Fibroblast of skin of right quadriceps (primary cell): ENCODE results near the gene RNMT.
"Not testable (repeated sequence)": the region's sequence is repeated elsewhere in the genome, so short reads cannot be mapped to it uniquely, and the experiment has no call there.

Source experiments
- DNase-seq: peaks from one replicate; pipeline ENCODE4 v3.0.0-alpha.2; 2013

Gene RNMT

DNA sequence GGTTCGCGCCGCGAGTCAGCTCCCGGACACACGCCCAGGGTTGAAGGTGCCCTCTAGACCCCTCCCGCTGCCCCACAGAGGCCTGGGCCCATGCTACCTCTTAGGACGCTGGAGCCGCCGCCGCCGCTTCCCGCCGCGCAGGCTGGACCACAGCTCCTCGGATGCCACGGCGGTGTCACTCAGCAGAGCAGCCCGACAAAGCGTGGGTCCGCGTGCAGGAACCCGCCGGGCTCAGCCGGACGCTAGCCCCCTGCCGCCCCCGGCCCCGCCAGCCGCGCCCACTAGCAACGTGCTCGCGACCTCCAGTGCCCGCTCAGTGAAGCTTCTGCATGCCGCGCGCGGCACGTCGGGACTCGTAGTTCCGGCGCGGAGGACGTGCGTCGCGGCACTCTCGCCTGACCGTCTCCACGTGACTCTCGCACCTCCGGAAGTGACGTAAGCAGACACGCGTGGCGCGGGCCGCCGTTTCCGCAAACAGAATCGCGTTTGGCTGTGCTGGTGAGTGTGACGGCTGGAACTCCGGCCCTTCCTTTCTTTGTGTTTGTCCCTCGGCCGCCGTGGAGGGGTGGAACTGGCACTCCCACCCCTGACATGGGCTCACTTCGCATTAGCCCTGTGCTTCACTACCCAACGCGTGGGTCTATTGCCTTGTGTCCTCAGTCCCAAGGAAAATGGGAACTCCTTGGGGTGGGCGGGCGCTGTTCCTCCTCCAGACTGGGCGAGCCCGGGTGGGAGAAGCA lies at the start of gene RNMT, which contains the start of gene FAM210A:
Gene RNMT (plus strand): TSS at position 442 of the 740 bp plus-strand sequence. CDS start 4,845 bp downstream, outside the sequence.
Gene FAM210A (minus strand): TSS at position 327 of the 740 bp plus-strand sequence. CDS start 44,481 bp downstream, outside the sequence.
- peak; percentile 94 for DNase-seq

DNA sequence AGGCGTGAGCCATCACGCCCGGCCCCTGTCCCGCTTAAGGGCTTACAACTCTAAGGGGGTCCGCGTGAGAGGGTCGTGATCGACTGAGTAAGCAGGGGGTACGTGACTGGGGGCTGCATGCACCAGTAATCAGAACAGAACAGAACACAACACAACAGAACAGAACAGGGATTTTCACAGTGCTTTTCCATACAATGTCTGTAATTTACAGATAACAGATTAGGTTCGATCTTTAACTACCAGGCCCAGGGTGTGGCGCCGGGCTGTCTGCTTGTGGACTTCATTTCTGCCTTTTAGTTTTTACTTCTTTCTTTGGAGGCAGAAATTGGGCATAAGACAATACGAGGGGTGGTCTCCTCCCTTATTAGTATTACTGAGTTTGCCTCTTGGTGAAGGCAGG lies 49.1 kb upstream of the RNMT start:
- not testable (repeated sequence) for DNase-seq

DNA sequence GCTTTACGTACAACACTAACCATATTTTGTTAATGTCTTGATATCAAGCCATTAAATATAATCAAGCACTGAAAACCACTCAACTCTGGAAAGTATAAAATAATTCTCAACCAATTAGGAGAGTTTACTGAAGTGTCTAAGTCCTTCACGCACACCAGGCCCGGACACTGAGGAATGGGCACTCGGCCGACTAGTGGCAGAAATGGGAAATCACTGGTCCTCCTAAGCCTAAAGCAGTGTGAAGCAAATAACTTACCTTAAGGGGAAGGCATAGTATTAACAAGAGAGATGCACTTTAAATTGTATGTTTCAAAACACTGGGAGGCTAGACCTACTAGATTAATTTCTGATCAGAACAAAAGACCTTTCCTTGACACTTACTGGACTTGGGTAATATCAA lies 45.9 kb upstream of the RNMT start:
- DNase-seq, result no peak

DNA sequence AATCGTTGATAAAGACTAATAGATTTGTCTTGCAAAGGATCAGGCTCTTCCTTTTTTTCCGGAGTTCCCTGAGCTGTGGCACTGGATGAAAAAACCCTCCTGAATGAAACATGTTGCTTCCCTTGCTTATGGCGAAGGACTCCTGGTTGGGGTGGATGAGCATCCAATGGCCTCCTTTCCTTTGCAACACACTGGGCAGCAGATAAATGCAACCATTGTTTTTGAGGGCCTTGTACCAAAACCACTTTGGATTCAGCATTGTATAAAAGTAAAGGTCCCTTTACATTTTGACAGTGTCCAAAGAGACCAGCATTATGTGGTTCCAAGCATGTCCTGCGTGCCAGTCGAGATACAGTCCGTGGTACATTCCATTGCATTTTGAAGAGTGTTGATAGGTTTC lies 44.8 kb upstream of the RNMT start:
- no peak for DNase-seq

DNA sequence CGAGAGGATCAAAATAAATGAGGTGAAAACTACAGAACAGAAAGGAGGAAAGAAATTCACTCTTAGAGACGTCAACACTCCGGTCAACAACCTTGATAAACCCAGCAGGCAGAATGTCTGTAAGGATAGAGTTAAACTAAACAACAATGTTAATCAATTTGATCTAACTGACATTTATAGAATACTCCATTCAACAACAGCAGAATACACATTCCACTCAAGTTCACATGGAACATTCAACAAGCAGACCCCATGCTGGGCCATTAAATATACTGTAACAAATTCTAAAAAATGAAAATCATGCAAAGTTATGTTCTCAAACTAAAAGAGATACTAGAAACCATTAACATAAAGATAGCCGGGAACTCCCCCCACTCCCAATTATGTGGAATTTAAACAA lies 41.9 kb upstream of the RNMT start:
- no peak for DNase-seq

DNA sequence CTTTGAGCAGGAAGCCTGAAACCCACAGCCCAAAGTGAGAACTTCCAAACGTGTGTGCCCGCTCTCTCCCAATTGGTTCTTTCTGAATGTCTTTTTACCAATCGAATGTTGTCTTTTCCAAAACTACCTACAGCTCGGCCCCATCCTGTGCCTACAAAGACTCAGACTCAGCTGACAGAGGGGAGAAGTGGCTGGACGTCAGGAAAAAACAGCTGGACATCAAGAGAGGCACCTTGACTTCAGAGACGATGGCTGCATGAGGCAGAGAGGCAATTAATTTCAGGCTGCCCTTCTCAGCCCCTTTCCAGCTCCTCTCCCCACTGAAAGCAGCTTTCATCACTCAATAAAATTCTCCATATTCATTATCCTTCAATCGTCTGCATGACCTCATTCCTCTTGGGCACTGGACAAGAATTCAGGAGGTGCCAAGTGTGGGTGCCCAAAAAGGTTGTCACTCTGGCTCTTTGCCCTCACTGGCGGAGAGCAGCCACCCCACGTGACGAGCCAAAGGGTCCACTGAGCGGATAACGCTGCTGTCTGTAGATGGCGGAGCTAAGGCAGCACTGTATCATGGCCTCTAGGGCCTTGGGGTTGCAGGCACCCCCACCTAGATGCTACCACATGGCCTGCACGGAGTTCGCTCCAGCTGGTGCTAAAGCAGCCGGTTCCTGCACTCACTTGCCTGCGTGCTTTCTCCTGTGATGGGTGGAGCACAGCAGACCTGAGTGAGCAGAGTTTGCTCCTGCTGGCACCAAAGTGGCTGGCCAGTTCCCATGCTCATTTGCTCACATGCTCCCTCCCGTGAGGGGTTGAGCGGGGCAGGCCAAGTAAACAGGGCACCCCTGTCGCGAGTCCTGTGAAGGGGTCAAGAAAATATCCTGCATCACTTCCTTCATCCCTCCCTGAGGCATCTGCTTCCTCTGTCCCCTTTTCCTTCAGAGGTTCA lies 38.0 kb upstream of the RNMT start:
- DNase-seq, result no peak

DNA sequence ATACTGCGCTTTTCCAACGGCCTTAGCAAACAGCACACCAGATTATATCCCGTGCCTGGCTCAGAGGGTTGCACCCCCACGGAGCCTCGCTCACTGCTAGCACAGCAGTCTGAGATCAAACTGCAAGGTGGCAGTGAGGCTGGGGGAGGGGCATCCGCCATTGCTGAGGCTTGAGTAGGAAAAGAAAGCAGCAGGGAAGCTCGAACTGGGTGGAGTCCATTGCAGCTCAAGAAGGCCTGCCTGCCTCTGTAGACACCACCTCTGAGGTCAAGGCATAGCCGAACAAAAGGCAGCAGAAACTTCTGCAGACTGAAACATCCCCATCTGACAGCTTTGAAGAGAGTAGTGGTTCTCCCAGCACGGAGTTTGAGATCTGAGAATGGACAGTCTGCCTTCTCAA lies 36.4 kb upstream of the RNMT start:
- not testable (repeated sequence) for DNase-seq

DNA sequence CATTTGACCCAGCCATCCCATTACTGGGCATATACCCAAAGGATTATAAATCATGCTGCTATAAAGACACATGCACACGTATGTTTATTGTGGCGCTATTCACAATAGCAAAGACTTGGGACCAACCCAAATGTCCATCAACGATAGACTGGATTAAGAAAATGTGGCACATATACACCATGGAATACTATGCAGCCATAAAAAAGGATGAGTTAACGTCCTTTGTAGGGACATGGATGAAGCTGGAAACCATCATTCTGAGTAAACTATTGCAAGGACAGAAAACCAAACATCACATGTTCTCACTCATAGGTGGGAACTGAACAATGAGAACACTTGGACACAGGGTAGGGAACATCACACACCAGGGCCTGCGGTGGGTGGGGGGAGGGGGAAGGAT lies 31.1 kb upstream of the RNMT start:
- not testable (repeated sequence) for DNase-seq

DNA sequence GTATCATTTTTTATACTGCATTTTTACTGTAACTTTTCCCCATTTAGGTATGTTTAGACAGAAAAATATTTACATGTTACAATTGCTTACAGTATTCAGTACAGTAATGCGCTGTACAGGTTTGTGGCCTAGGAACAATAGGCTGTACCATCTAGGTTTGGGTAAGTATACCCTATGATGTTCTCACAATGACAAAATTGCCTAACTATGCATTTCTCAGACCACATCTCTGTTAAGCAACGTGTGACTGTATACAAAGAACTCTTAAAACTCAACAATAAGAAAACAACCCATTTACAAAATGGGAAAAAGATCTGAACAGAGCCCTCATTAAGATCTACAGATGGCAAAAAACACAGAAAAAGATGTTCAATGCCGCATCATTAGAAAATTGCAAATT lies 29.5 kb upstream of the RNMT start:
- DNase-seq, result no peak

DNA sequence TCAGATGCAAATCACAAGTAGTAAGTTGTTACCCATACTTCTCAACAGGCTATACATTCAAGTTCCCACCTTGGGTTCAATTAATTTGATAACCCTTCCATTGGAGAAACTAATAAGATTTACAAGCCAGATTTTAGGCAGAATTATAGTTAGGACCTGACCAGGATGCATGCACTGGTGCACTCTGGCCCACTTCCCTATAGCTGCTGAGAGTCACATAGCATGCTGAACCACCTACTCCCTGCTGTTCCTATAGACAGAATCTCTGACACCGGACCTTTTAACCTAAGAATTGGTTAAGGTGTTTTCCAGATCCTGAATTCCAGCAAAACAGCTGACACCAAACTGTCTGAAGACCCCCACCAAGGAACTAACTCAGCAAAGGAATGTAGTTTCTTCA lies 26.3 kb upstream of the RNMT start:
- no peak for DNase-seq

DNA sequence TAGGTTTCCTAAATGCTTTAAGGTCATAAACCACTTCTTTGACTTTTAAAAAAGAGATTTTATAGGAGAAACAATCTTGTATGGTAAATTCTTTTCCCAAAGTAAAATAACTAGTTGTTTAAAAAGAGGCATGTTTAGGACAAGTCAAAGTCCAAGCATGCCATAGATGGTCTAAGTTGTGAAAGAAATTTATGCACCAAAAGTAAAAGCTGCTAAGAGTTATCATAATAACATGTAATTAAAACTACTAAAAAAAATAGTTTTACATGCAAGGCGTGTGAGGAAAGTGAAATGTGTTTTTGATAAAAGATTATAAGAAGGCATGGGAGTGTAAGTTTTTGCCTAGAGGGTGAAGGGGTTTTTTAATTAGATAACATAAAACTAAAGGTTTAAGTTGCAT lies 22.6 kb upstream of the RNMT start:
- peak; percentile 20 for DNase-seq

DNA sequence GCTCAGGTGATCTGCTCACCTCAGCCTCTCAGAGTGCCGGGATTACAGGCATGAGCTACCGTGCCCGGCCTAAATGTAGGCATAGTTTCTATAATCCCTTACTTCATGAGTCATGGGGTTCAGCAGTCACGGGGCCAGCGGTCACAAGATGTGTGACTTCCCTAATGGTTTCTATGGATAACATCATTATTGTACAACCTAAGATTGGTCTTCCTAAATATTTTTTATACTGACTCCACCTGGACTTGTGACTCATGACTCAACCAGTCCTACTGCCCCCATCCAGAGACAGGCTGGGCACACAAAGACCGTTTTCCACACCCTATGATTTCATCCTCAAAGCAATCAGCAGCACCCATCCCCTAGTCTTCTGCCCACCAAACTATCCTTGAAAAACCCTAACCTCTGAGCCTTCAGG lies 16.1 kb upstream of the RNMT start:
- no peak for DNase-seq

DNA sequence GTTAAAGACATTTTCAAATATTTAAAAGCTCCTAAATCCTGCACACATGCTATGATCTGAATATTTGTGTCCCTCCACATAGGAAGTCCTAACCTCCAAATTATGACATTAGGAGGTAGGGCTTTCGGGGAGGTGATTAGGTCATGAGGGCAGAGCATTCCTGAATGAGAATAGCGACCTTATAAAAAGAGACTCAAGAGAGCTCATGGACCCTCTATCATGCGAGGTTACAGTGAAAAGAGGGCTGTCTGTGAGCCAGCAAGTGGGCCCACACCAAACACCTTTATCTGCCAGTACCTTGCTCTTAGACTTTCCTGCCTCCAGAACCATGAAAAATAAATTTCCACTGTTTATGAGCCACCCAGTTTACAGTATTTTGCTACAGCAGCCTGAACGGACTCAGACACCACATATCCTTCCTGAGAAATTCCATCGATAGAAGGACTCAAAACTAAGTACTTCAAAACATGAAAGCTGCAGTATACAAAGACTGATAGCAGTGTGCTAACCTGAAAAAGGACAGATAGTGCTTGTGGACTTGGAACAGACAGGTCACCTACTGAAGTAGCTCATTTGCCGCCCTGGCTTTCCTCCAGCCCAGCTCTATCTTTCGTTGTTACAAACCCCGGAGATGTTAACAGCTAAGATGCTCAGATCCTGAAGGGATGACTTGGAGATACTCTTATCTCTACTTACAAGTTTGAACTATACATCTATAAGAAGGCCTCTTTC lies 13.9 kb upstream of the RNMT start:
- no peak for DNase-seq

DNA sequence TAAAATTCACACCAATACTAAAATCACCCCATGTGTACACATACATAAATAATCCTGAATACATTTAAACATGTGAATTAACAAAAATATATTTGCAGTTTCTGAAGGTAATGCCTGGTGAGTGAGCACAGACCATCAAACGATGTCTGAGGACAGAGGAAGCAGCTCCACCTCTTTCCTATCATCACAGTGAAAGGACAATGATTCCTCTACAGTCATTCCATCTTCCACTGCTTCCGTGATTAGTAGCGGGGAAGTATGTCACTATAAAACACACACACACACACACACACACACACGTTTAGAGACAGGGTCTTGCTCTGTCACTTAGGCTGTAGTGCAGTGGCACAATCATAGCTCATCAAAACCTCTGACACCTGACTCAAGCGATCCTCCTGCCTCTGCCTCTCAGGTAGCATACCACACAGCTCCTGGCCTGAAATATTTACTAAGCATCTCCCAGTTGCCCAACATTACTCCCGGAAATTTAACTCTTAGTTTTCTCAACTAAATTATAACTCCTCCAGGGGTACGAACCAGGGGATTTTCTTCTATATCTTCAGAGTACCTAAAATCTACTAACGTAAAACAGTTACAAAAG lies 12.9 kb upstream of the RNMT start:
- DNase-seq, result no peak

DNA sequence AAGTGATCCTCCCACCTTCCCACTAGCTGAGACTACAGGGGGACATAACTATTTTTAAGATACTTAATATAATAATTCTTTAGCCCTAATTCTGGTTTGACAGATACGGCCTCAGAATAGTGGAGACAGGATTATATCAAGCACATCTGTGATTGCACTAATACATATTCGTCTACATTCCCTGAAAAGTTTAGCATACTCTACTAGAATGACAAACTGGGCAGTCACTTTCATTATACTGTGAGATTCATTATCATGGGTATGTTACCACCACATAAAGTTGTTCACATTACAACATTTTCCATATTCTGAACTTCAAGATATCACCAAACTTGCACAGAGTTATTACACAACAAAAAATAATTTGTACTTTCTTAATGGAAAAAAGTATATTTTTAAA lies 11.1 kb upstream of the RNMT start:
- DNase-seq, result no peak

DNA sequence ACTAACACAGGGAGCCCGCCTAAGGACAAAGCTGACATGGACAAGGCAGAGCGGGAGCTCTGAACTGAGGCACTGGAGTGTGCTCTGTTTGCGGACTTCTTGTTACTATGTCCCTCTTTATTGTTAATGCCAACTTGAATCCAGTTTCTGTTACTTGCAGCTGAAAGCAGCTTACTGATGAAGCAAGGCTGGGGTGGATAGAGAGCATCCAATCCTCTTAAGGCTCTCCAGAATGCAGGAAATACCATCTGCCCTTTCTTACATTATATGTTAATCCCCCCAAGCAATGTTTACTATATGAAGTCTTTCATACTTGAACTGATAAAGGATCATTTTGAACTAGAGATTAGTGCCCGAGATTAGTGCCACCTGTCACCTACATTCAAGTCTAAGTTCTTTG lies 9.6 kb upstream of the RNMT start:
- no peak for DNase-seq

DNA sequence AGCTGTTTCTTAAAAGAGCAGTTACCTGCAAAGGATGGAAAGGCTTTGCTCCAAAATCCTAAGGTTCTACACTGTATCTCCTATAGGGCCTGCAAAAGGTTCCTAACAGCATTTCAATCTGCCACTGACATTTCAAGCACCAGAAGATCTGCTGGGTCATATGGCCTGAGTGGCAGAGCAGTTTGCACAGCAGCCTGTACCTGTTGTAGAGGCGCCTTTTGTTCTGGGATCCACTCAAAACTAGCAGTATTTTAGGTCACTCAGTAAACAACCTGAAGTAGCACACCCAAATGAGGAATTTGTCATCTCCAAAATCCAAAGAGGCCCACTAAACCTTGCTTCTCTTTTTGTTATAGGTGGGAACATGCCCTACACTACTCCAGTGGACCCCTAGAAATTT lies 6.3 kb upstream of the RNMT start:
- no peak for DNase-seq

DNA sequence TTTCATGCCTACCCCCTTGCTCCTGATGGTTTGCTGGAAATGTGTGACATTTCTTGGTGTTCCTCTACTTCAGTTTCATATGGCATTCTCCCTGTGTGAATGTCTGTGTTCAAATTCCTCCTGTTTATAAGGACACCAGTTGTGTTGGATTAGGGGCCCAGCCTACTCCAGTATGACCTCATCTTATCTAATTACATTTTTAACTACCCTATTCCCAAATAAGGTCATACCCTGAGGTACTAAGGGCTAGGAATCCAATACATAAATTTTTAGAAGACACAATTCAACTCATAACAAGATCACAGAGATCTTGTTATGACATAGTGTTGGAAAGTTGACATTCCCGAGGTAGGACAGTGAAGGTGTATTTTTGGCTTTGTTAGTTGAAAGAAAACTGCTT lies 5.6 kb upstream of the RNMT start:
- DNase-seq, result no peak

DNA sequence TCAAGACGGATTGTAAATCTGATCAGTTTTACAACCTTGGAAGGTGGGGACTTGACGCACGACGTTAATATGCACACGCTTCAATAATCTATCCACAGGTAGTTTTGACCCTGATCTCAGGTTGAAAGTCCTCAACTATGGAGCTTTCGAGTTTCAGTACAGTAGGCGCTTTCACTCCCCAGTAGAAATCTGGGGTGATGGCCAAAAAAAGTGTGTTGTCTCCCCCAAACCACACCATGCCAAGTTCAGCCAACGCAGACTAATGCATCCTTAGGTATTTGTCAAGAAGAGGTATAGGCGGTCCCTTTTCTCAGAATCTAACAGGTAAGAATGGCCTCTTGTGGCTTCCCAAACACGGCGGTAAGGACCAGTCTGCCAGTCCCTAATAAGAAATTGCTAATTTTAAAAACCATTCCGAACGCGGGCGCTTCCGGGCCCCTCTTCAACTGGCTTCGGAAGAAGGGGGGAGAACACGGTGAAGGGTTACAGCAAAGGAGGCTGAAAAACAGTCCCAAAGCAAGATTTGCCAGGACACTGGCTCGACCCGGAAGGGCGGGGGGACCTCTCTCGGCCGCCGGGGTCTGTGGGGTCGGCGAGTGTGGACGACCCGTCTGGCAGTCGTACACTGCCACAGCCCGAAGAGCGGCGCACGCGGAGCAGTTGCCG lies 774 bp upstream of the RNMT start:
- DNase-seq, result no peak

DNA sequence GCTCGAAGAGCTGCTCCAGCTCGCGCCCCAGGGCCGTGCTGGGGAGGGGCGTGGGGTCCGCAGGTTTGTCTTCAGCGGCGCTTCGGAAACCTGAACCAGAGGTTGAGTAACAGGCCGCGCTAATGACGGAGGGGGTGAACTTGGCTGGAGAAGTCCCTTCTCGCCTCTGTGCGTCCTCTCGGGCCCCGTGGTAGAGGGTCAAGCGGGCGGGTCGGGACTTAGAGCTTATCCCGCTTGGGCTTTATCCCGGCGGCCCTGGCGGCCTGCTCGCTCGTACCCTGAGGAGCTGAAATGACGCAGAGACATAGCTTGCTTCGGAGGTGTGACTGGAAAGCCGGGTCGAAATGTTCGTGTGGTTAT lies 479 bp downstream of the RNMT start:
- peak; percentile 26 for DNase-seq

DNA sequence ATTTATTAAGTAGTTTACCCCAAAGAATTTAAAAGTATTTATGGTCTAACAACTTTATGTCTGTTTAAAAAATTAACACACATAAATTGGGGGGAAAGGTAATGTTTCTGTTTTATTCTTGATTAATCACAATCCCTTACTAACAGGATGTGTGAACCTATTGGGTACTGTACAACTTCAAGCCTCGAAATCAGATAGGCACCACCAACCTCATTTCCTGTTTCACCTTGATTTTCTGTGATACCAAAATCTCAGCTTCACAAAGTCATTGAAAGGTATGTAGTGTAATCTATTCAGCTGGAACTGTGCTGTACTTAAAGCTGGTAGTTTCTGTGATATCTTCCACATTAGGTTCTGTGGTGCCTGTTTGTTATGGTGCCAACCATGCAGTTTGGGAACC lies 4.0 kb downstream of the RNMT start:
- no peak for DNase-seq

DNA sequence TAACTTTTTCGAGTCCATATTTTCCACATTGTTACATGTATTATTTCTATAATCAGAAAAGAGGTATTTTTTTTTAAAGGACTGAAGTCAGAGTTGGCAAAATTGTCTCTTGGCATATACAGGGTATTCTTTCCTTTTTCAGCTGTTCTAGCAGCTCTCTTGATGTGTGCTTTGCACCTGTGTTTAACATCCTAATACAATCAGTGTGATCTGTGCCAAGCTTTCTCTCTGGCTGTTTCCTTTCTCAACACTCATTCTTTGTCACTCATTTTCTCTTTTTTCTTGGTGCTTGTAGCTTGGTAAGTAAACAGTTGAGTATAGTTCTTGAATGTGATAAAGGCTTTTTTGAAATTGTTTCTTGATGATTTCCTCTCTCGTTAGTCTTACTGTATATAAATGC lies 9.2 kb downstream of the RNMT start:
- no peak for DNase-seq
